ENCODE results near the gene NDUFA1. TPM values are rescaled to one million over a fixed set of nuclear protein-coding genes. Genes with fewer than 3 reads are reported as not detected.

NDUFA1 gene
- total and polyA plus RNA-seq, 2 of the 13 experiments (the other 11 are each of a cell fraction or from before 2014, with no cell fraction given) = 150 to 167 TPM

DNA sequence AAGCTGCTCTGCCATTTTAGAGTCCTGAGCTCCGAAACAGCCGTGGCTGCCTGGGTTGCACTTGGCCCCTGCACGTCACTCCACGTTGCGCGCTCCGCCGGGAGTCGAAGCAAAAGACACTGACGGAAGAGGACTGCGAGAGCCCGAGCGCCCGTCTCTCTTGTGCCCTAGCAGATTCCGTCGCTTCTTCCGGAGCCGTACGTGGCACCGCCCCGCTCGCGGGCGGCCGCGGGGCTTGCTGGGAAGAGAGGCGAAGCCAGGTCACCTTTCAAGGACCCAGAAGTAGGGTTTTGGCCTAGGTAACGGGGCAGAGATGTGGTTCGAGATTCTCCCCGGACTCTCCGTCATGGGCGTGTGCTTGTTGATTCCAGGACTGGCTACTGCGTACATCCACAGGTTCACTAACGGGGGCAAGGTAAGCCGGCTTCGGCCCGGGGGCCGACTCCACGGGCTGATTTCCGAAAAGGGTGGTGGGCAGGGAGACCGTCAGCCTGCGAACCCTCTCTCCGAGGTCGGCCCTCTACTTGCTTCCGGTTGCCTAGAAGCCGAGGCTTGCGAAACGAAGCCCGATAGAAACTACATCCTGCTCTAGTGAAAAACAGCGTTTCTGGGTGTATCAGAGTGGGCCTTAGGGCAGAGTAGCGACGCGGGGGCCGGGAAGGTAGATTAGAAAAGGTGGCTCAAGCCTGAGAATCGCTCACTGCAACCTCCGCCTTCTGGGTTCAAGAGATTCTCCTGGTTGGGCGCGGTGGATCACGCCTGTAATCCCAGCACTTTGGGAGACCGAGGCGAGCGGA lies at the start of gene NDUFA1, which contains the start of gene RNF113A (continued):
- TF ChIP-seq SAFB2 (CRISPR knock-in tag; IDR thresholded peaks at IDR 0.05; ENCODE audit: borderline replicate concordance, low read depth) (0 out of 2 replicates have a peak, but pooled peaks have one; percentile 23), SP4 (CRISPR knock-in tag; IDR thresholded peaks at IDR 0.05) (no peak; the same call in 1 of the 2 replicates), ZNF354B (CRISPR knock-in tag; IDR thresholded peaks at IDR 0.05) (no peak), ZNF225 (CRISPR knock-in tag; IDR thresholded peaks at IDR 0.05) (no peak), ZKSCAN5 (CRISPR knock-in tag; IDR thresholded peaks at IDR 0.05) (no peak), GABPB1 (CRISPR knock-in tag; IDR thresholded peaks at IDR 0.05) (peak; percentile 92), TMF1 (CRISPR knock-in tag; IDR thresholded peaks at IDR 0.05; ENCODE audit: low read depth) (no peak), BCL6 (CRISPR knock-in tag; IDR thresholded peaks at IDR 0.05) (no peak), ZNF510 (CRISPR knock-in tag; IDR thresholded peaks at IDR 0.05; ENCODE audit: low read depth) (no peak), KLF13 (CRISPR knock-in tag; IDR thresholded peaks at IDR 0.05) (no peak), REPIN1 (CRISPR knock-in tag; IDR thresholded peaks at IDR 0.05; ENCODE audit: borderline replicate concordance, low read depth) (peak; percentile 57; the same call in 1 of the 2 replicates), ZFP36L2 (CRISPR knock-in tag; IDR thresholded peaks at IDR 0.05) (no peak), HES4 (CRISPR knock-in tag; IDR thresholded peaks at IDR 0.05; ENCODE audit: borderline replicate concordance) (peak; percentile 18; the same call in 1 of the 2 replicates), ZNF124 (CRISPR knock-in tag; IDR thresholded peaks at IDR 0.05) (no peak), ZNF709 (CRISPR knock-in tag; IDR thresholded peaks at IDR 0.05) (peak; percentile 31; the same call in 1 of the 2 replicates), HNRNPL (IDR thresholded peaks at IDR 0.05; ENCODE audit: low read depth, low read length) (0 out of 2 replicates have a peak, but pooled peaks have one; percentile 30), ZBTB3 (CRISPR knock-in tag; IDR thresholded peaks at IDR 0.05; ENCODE audit: borderline replicate concordance, low read depth) (no peak), ETV5 (CRISPR knock-in tag; IDR thresholded peaks at IDR 0.05; ENCODE audit: borderline replicate concordance) (peak; percentile 48; the same call in 1 of the 2 replicates)
- TF ChIP-seq, protein P1, sequence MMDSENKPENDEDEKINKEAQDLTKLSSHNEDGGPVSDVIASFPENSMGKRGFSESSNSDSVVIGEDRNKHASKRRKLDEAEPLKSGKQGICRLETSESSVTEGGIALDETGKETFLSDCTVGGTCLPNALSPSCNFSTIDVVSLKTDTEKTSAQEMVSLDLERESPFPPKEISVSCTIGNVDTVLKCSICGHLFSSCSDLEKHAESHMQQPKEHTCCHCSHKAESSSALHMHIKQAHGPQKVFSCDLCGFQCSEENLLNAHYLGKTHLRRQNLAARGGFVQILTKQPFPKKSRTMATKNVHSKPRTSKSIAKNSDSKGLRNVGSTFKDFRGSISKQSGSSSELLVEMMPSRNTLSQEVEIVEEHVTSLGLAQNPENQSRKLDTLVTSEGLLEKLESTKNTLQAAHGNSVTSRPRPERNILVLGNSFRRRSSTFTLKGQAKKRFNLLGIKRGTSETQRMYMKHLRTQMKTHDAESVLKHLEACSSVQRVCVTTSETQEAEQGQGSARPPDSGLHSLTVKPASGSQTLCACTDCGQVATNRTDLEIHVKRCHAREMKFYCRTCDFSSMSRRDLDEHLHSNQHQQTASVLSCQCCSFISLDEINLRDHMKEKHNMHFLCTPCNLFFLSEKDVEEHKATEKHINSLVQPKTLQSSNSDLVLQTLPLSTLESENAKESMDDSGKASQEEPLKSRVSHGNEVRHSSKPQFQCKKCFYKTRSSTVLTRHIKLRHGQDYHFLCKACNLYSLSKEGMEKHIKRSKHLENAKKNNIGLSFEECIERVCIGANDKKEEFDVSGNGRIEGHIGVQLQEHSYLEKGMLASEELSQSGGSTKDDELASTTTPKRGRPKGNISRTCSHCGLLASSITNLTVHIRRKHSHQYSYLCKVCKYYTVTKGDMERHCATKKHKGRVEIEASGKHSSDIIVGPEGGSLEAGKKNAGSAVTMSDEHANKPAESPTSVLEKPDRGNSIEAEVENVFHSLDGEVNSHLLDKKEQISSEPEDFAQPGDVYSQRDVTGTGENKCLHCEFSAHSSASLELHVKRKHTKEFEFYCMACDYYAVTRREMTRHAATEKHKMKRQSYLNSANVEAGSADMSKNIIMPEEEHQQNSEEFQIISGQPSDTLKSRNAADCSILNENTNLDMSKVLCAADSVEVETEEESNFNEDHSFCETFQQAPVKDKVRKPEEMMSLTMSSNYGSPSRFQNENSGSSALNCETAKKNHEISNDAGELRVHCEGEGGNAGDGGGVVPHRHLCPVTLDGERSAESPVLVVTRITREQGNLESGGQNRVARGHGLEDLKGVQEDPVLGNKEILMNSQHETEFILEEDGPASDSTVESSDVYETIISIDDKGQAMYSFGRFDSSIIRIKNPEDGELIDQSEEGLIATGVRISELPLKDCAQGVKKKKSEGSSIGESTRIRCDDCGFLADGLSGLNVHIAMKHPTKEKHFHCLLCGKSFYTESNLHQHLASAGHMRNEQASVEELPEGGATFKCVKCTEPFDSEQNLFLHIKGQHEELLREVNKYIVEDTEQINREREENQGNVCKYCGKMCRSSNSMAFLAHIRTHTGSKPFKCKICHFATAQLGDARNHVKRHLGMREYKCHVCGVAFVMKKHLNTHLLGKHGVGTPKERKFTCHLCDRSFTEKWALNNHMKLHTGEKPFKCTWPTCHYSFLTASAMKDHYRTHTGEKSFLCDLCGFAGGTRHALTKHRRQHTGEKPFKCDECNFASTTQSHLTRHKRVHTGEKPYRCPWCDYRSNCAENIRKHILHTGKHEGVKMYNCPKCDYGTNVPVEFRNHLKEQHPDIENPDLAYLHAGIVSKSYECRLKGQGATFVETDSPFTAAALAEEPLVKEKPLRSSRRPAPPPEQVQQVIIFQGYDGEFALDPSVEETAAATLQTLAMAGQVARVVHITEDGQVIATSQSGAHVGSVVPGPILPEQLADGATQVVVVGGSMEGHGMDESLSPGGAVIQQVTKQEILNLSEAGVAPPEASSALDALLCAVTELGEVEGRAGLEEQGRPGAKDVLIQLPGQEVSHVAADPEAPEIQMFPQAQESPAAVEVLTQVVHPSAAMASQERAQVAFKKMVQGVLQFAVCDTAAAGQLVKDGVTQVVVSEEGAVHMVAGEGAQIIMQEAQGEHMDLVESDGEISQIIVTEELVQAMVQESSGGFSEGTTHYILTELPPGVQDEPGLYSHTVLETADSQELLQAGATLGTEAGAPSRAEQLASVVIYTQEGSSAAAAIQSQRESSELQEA (CRISPR knock-in tag; IDR thresholded peaks at IDR 0.05; ENCODE audit: not compliant biosample characterization) = no peak
- TF ChIP-seq, protein P2, sequence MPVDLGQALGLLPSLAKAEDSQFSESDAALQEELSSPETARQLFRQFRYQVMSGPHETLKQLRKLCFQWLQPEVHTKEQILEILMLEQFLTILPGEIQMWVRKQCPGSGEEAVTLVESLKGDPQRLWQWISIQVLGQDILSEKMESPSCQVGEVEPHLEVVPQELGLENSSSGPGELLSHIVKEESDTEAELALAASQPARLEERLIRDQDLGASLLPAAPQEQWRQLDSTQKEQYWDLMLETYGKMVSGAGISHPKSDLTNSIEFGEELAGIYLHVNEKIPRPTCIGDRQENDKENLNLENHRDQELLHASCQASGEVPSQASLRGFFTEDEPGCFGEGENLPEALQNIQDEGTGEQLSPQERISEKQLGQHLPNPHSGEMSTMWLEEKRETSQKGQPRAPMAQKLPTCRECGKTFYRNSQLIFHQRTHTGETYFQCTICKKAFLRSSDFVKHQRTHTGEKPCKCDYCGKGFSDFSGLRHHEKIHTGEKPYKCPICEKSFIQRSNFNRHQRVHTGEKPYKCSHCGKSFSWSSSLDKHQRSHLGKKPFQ (CRISPR knock-in tag; IDR thresholded peaks at IDR 0.05; ENCODE audit: insufficient replicate concordance) = no peak

All from HepG2 (cell line).